ENCODE data around the gene SIAH2. TPM values are rescaled to one million over a fixed set of nuclear protein-coding genes. Genes with fewer than 3 reads are reported as not detected.

The SIAH2 gene
- total and polyA plus RNA-seq, 2 experiments from 2014 or later = 43.6 to 57.9 TPM

DNA sequence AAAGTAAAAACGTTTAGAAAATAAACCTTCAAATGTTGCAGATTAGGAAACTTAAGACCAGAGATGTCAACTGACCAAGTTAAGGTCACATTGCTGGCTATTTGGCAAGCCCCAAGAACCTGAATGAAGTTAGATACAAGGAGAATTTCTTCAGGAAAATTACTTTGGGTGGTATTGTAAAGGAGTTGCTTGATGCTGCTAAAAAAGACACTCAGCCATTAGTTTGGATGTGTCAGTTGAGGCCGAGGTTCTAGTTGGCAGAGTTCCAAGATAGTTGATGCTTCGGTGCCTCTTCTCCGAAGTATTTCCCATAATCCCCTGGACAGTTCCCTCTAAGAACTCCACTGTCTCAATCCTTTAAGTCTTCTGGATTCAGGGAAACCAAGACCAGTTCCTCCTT, 24.3 kb downstream of the SIAH2 start:
- peak; percentile 49 for DNase-seq (ENCODE audit: low spot score)
- 45% methylated on average over 4 of the region's 4 CpGs for WGBS (ENCODE audit: low lambda C conversion rate, missing lambda C conversion rate)
- H3K36me3 ChIP-seq (replicated peaks; ENCODE audit: insufficient read depth, low read depth) = no peaks in the 10 kb centered on the region
- no peak overlapping the region for H3K4me3 ChIP-seq
- no peaks in the 10 kb centered on the region for H4K20me1 ChIP-seq (ENCODE audit: insufficient read depth, poor library complexity, severe bottlenecking)
- no peaks in the 10 kb centered on the region for H3K27me3 ChIP-seq
- H3K9me2 ChIP-seq (replicated peaks; ENCODE audit: insufficient read depth) = no peaks in the 10 kb centered on the region
- H3K4me1 ChIP-seq (ENCODE audit: insufficient read depth) = peaks cover 35% of the 10 kb centered on the region
- no peaks in the 10 kb centered on the region for H3K9me3 ChIP-seq (ENCODE audit: low read depth)
- H3K4me2 ChIP-seq = no peak overlapping the region
- peaks cover 38% of the 10 kb centered on the region for H3K79me2 ChIP-seq
- no peak overlapping the region for H2AFZ ChIP-seq
- TF ChIP-seq EZH2 (IDR thresholded peaks at IDR 0.05; ENCODE audit: borderline replicate concordance) (no peak), EZH2phosphoT487 (IDR thresholded peaks at IDR 0.05; ENCODE audit: low read depth, severe bottlenecking, unreplicated experiment) (no peak)
- TF ChIP-seq, protein P1, sequence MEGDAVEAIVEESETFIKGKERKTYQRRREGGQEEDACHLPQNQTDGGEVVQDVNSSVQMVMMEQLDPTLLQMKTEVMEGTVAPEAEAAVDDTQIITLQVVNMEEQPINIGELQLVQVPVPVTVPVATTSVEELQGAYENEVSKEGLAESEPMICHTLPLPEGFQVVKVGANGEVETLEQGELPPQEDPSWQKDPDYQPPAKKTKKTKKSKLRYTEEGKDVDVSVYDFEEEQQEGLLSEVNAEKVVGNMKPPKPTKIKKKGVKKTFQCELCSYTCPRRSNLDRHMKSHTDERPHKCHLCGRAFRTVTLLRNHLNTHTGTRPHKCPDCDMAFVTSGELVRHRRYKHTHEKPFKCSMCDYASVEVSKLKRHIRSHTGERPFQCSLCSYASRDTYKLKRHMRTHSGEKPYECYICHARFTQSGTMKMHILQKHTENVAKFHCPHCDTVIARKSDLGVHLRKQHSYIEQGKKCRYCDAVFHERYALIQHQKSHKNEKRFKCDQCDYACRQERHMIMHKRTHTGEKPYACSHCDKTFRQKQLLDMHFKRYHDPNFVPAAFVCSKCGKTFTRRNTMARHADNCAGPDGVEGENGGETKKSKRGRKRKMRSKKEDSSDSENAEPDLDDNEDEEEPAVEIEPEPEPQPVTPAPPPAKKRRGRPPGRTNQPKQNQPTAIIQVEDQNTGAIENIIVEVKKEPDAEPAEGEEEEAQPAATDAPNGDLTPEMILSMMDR (IDR thresholded peaks at IDR 0.05; ENCODE audit: poor library complexity) = no peak
- peak overlapping the region; percentile 88 for H3K27ac ChIP-seq

GRCh38 chr3:150737874-150738679, 24.9 kb downstream of the SIAH2 start:
- Histone ChIP-seq H2AFZ (no peak overlapping the region), H3K27ac (peak overlapping the region; percentile 88), H3K9me3 (ENCODE audit: low read depth) (no peaks in the 10 kb centered on the region), H3K9me2 (replicated peaks; ENCODE audit: insufficient read depth) (no peaks in the 10 kb centered on the region), H4K20me1 (ENCODE audit: insufficient read depth, poor library complexity, severe bottlenecking) (no peaks in the 10 kb centered on the region), H3K27me3 (no peaks in the 10 kb centered on the region), H3K36me3 (replicated peaks; ENCODE audit: insufficient read depth, low read depth) (no peaks in the 10 kb centered on the region), H3K4me2 (no peak overlapping the region), H3K4me3 (no peak overlapping the region), H3K4me1 (ENCODE audit: insufficient read depth) (peaks cover 33% of the 10 kb centered on the region), H3K79me2 (peaks cover 32% of the 10 kb centered on the region)
- TF ChIP-seq EZH2phosphoT487 (IDR thresholded peaks at IDR 0.05; ENCODE audit: low read depth, severe bottlenecking, unreplicated experiment) (no peak), EZH2 (IDR thresholded peaks at IDR 0.05; ENCODE audit: borderline replicate concordance) (no peak)
- TF ChIP-seq, protein P1 (IDR thresholded peaks at IDR 0.05; ENCODE audit: poor library complexity) = no peak
- peak; percentile 66 for DNase-seq (ENCODE audit: low spot score)
- WGBS (ENCODE audit: low lambda C conversion rate, missing lambda C conversion rate) = 62% methylated on average over 2 of the region's 2 CpGs

DNA sequence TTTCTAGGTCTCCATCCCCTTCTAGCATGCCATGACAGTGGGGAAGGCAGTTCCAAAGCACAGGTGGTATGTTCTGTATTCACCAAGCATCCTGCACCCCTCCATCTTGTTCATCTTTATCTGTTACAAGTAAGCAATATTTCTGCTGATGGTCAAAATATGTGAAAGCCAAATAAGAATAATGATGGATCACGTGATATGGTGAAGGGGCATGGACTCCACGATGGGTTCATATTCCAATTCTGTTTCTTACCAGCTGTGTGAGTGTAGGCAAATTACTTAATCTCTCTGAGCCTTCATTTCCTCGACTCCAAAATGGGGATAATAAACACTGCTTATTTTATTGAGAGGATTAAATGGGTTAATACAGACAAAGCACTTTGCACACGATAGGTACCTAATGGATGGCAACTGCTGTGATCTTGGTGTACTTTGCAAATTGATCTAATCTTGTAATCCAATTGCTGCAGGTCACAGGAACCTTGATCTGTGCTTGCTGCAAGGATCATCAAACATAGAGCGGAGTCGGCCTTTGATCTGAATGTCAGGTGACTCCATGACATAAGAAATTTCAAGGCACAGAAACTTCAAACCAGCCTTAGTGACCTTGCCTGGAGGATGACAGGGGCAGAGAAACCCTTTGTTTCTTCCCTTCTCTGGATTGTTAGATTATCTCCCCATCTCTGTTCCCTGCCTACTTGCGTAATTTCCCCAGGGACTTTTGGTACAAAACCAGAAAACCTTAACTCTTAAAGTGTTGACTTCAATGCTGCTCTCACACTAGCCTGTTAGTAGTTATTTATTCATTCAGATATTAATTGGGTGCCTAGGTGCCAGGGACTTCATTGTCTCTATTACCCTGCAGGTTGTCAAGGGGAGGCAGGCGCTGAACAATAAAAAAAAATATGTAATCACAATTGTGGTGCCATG, 25.8 kb downstream of the SIAH2 start:
- WGBS (ENCODE audit: low lambda C conversion rate, missing lambda C conversion rate) = 47% methylated on average over 8 of the region's 8 CpGs
- H3K27ac ChIP-seq = peak overlapping the region; percentile 88
- TF ChIP-seq, protein P1 (IDR thresholded peaks at IDR 0.05; ENCODE audit: poor library complexity) = no peak
- TF ChIP-seq EZH2phosphoT487 (IDR thresholded peaks at IDR 0.05; ENCODE audit: low read depth, severe bottlenecking, unreplicated experiment) (no peak), EZH2 (IDR thresholded peaks at IDR 0.05; ENCODE audit: borderline replicate concordance) (no peak)
- no peak overlapping the region for H3K4me2 ChIP-seq
- no peaks in the 10 kb centered on the region for H4K20me1 ChIP-seq (ENCODE audit: insufficient read depth, poor library complexity, severe bottlenecking)
- H3K4me3 ChIP-seq = no peak overlapping the region
- peaks cover 23% of the 10 kb centered on the region for H3K79me2 ChIP-seq
- no peaks in the 10 kb centered on the region for H3K9me3 ChIP-seq (ENCODE audit: low read depth)
- H3K27me3 ChIP-seq = no peaks in the 10 kb centered on the region
- no peaks in the 10 kb centered on the region for H3K9me2 ChIP-seq (replicated peaks; ENCODE audit: insufficient read depth)
- peaks cover 33% of the 10 kb centered on the region for H3K4me1 ChIP-seq (ENCODE audit: insufficient read depth)
- DNase-seq (ENCODE audit: low spot score) = peak; percentile 64
- no peaks in the 10 kb centered on the region for H3K36me3 ChIP-seq (replicated peaks; ENCODE audit: insufficient read depth, low read depth)
- H2AFZ ChIP-seq = no peak overlapping the region
